MCF 10A (cell line): ENCODE data around the gene TAPBP. TPM values are rescaled to one million over a fixed set of nuclear protein-coding genes. Genes with fewer than 3 reads are reported as not detected.
A peak's percentile ranks its signal among the peaks of the same experiment; 100 is the strongest.

Experiments used
- BruUV-seq: library from RNA; stranded (reverse); fragments of 400-500 nt; replicated peaks from 2 replicates; lab custom pipeline; 2021; lab: Mats Ljungman, UMichigan
- CTCF ChIA-PET: fragments of 300-600 bp; sonication (Branson Sonifier 250); formaldehyde crosslinking; extraction: SDS; loops from one replicate; lab custom pipeline; 2021; ENCODE audit warnings: antibody characterized with exemption, inconsistent platforms; lab: Yijun Ruan, JAX
- POLR2A ChIA-PET: fragments of 300-600, 350-650 bp; sonication (Branson Sonifier 250); formaldehyde crosslinking; extraction: SDS; loops from one replicate; lab custom pipeline; 2020; ENCODE audit warnings: antibody characterized with exemption, inconsistent platforms; lab: Yijun Ruan, JAX
- DNase-seq: peaks from one replicate; pipeline ENCODE4 v3.0.0-alpha.2; 2018; ENCODE audit not compliant: unreplicated experiment
- H3K27ac Mint-ChIP-seq: one replicate; pipeline ENCODE4 v1.8.0; 2022; ENCODE audit warnings: mild to moderate bottlenecking, low read depth, mixed read lengths; ENCODE audit not compliant: unreplicated experiment
- H3K27me3 Mint-ChIP-seq: one replicate; pipeline ENCODE4 v1.8.0; 2022; ENCODE audit warnings: mixed read lengths; ENCODE audit not compliant: insufficient read depth, unreplicated experiment
- H3K36me3 Mint-ChIP-seq: one replicate; pipeline ENCODE4 v1.8.0; 2022; ENCODE audit warnings: mild to moderate bottlenecking, moderate library complexity, mixed read lengths; ENCODE audit not compliant: insufficient read depth, unreplicated experiment
- H3K4me1 Mint-ChIP-seq: one replicate; pipeline ENCODE4 v1.8.0; 2022; ENCODE audit warnings: mixed read lengths; ENCODE audit not compliant: insufficient read depth, unreplicated experiment
- H3K4me3 Mint-ChIP-seq: one replicate; pipeline ENCODE4 v1.8.0; 2022; ENCODE audit warnings: mild to moderate bottlenecking, moderate library complexity, mixed read lengths; ENCODE audit not compliant: unreplicated experiment
- H3K9me3 Mint-ChIP-seq: one replicate; pipeline ENCODE4 v1.8.0; 2022; ENCODE audit warnings: mixed read lengths; ENCODE audit not compliant: unreplicated experiment
- CTCF ChIP-seq: fragments of 200-600 bp; IDR thresholded peaks from one replicate; pipeline ENCODE4 v1.8.0; 2022; ENCODE audit warnings: antibody characterized with exemption, mild to moderate bottlenecking; ENCODE audit not compliant: unreplicated experiment
- intact Hi-C: fragments of 100-400 bp; cut with micrococcal nuclease; formaldehyde crosslinking; loops from 2 replicates; pipeline ENCODE4 v1.14.1; 2022
- microRNA-seq: library from miRNA; unstranded; fragments of <30 nt; microRNA quantifications from one replicate; pipeline ENCODE4 v1.2.0, GENCODE V29; 2022
- total RNA-seq: library from RNA; stranded (reverse); gene quantifications from 2 replicates; pipeline ENCODE4 v1.2.3, GENCODE V29; 2022

Gene TAPBP
- total RNA-seq, 1 experiment from 2014 or later, result 84.9 TPM

GRCh38 chr6:33250731-33251130 is 63.1 kb downstream of the TAPBP start:
- intact Hi-C loops, result no loop called here
- Mint-ChIP-seq H3K4me3 (peak overlapping the region; percentile 82), H3K9me3 (no peaks in the 10 kb centered on the region), H3K4me1 (peaks cover 22% of the 10 kb centered on the region), H3K36me3 (peaks cover 50% of the 10 kb centered on the region), H3K27me3 (no peaks in the 10 kb centered on the region), H3K27ac (peak overlapping the region; percentile 70)
- no peak for TF ChIP-seq CTCF
- ChIA-PET CTCF (interaction anchor here (0.6 to 1.6 kb wide), 7 partner anchors 11 to 337 kb away, joined by 3 to 8 read pairs (median 3); no protein-coding TSS in a partner anchor), POLR2A (interaction anchor here (0.6 to 5.5 kb wide), 18 partner anchors 9 to 1074 kb away, joined by 3 to 110 read pairs (median 6); partner anchors contain the start of genes B3GALT4, BRD2, HSD17B8 and PFDN6)
- BruUV-seq, result no TSS peak
- DNase-seq, result no peak

- Mint-ChIP-seq H3K9me3 (no peaks in the 10 kb centered on the region), H3K27ac (peak overlapping the region; percentile 70), H3K4me3 (peak overlapping the region; percentile 82), H3K27me3 (no peaks in the 10 kb centered on the region), H3K4me1 (peaks cover 22% of the 10 kb centered on the region), H3K36me3 (peaks cover 44% of the 10 kb centered on the region)
- intact Hi-C loops, result loop anchor here (2.0 kb wide), 3 partner anchors 41 to 131 kb away; partner anchors contain the start of genes RING1, RXRB and SLC39A7
- TF ChIP-seq CTCF, result no peak
- TSS peak; percentile 67 for BruUV-seq
- peak; percentile 79 for DNase-seq
- ChIA-PET POLR2A (interaction anchor here (0.5 to 5.5 kb wide), 24 partner anchors 10 to 1603 kb away, joined by 3 to 110 read pairs (median 5); partner anchors contain the start of genes B3GALT4, BRD2, HSD17B8 and PFDN6), CTCF (interaction anchor here (0.6 to 2.6 kb wide), 8 partner anchors 8 to 336 kb away, joined by 3 to 16 read pairs (median 8); partner anchors contain the start of genes RPS18 and VPS52)
Measured at GRCh38 chr6:33249732-33250630, 63.9 kb downstream of the TAPBP start.

Small RNAs within 50 kb of the gene (microRNA-seq; reads per million reads assigned to microRNA genes)
- gene MIR6834 (not detected), gene MIR6873 (not detected)

Other genes with a start within 250 kb of the TAPBP start
- not detected in 2 replicates for gene HLA-DPA1, start 240.4 kb downstream of the TAPBP start, total RNA-seq
- gene HLA-DPB1, start 238.1 kb downstream of the TAPBP start, total RNA-seq, result not detected in 2 replicates
- gene COL11A2, start 121.6 kb downstream of the TAPBP start, total RNA-seq, result 0.91 and 1.5 TPM in 2 replicates
- 29.6 and 35.1 TPM in 2 replicates for gene RXRB, start 113.4 kb downstream of the TAPBP start, total RNA-seq
- gene SLC39A7, start 113.2 kb downstream of the TAPBP start, total RNA-seq, result 118 and 187 TPM in 2 replicates
- 26.4 and 26.6 TPM in 2 replicates for gene HSD17B8, start 109.4 kb downstream of the TAPBP start, total RNA-seq
- gene RING1, start 105.6 kb downstream of the TAPBP start, total RNA-seq, result 45.4 and 48.3 TPM in 2 replicates
- 47.8 and 49.7 TPM in 2 replicates for gene VPS52, start 42.2 kb downstream of the TAPBP start, total RNA-seq
- gene RPS18, start 42.0 kb downstream of the TAPBP start, total RNA-seq, result 4,063 and 4,680 TPM in 2 replicates
- gene B3GALT4, start 37.0 kb downstream of the TAPBP start, total RNA-seq, result 0.37 and 0.58 TPM in 2 replicates
- gene WDR46, start 24.8 kb downstream of the TAPBP start, total RNA-seq, result 53.1 and 57.0 TPM in 2 replicates
- 54.7 and 67.1 TPM in 2 replicates for gene PFDN6, start 24.5 kb downstream of the TAPBP start, total RNA-seq
- gene RGL2, start 15.1 kb downstream of the TAPBP start, total RNA-seq, result 30.4 and 37.9 TPM in 2 replicates
- 12.3 and 15.5 TPM in 2 replicates for gene ZBTB22, start 3.7 kb upstream of the TAPBP start, total RNA-seq
- 39.7 and 47.7 TPM in 2 replicates for gene DAXX, start 8.9 kb upstream of the TAPBP start, total RNA-seq
- 20.3 and 27.1 TPM in 2 replicates for gene KIFC1, start 77.7 kb upstream of the TAPBP start, total RNA-seq
- gene PHF1, start 96.9 kb upstream of the TAPBP start, total RNA-seq, result 28.9 and 33.9 TPM in 2 replicates
- 212 and 231 TPM in 2 replicates for gene CUTA, start 104.0 kb upstream of the TAPBP start, total RNA-seq
- gene SYNGAP1, start 106.0 kb upstream of the TAPBP start, total RNA-seq, result 6.7 and 9.9 TPM in 2 replicates
- 7.5 and 8.3 TPM in 2 replicates for gene ZBTB9, start 140.5 kb upstream of the TAPBP start, total RNA-seq